Stimulated activated naive CD4-positive, alpha-beta T cell (primary cell): ENCODE measurements around the gene MRPL52.
A peak's percentile ranks its signal among the peaks of the same experiment; 100 is the strongest.

Source experiments
- DNase-seq, 6 experiments: peaks; one replicate each; lab custom pipeline; 2025; lab: John Stamatoyannopoulos, UW

Gene MRPL52

DNA sequence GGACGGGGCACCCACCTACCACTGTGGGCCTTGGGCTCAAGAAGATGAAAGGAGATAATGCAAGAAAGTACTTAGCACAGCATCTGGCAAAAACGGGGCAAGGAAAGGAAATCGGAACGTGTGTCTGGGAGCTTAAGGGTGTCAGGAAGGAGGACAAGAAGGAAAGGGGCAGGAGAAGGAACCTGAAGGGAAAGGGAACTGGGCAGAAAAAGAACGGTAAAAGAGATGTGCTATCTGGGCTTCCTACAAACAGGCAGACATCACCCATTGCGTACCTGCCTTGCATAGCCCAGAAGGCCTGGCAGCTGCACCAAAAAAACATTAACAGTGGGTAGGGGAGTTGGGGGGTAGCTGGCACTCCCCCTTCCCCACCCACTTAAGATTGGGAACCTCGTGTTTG is 52.4 kb downstream of the MRPL52 start:
- DNase-seq = no peak

DNA sequence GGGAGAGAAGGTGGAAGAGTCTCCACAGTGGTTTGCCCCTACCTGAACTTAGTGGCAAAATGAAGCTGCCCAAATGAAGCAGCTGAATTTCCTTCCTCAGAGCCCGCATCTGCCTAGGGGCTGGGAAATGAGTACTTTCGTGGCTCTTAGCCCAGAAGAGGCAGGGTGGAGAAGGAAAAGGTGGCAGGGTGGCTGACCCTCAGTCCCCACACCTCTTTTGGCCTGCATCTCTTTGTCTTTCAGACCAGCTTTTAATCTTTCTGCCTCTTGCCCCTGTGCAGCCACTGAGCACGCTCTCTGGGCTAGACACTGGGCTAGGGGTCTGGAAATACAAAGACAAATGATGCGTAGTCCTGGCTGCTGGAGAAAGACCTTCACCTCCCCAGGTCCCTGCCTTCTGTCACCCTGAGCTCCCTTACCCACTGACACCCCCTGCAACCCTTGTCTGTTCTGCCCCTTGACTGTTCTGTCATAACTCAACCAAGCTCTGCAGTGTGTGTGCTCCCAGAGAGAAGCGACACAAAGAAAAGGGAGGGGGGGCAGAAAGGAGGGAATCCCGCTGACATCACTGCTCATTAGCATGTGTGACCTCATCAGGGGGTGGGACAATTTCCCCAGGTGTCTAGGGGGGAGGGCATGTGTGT is 53.0 kb downstream of the MRPL52 start:
- DNase-seq = peak in 5 of 6 experiments; percentile 16 to 54 (median 30)

DNA sequence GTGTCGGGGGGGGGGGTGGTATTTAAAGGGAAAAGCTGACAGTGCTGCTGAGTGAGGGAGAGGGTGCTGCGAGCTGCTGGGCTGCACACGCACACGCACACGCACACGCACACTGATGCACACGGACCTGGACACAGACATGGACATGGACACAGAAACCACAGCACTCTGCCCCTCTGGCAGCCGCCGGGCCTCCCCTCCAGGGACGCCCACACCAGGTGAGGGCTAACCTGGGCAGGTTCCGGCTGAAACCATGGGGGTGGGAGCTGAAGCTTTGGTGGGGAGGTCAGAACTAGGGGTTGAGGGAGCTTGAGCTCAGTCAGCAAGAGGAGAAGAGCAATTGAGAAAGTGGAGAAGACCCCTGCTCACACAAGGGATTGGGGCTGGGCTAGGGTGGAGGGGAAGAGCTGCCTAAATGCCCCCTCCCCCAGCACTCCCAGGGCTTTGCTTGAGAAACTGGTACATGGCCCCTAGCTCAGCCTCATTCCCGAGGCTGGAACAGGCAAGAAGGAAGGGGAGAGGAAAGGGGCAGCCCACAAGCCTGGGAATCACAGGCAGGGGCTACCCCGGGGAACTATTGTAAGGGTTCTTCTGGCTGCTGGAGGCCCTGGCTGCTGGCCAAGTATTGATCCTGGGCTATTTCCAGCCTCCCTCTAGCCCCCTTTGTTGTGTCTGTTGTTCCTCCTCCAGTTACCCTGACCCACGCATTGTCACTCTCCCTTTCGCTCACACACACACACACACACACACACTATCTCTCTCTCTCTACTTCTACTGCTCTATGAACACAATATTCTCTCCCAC is 53.7 kb downstream of the MRPL52 start, which contains the start of gene REM2:
REM2 (plus strand) TSS at position 50 of the 804 bp plus-strand sequence; CDS start at position 116, 66 bp downstream.
- DNase-seq = no peak

DNA sequence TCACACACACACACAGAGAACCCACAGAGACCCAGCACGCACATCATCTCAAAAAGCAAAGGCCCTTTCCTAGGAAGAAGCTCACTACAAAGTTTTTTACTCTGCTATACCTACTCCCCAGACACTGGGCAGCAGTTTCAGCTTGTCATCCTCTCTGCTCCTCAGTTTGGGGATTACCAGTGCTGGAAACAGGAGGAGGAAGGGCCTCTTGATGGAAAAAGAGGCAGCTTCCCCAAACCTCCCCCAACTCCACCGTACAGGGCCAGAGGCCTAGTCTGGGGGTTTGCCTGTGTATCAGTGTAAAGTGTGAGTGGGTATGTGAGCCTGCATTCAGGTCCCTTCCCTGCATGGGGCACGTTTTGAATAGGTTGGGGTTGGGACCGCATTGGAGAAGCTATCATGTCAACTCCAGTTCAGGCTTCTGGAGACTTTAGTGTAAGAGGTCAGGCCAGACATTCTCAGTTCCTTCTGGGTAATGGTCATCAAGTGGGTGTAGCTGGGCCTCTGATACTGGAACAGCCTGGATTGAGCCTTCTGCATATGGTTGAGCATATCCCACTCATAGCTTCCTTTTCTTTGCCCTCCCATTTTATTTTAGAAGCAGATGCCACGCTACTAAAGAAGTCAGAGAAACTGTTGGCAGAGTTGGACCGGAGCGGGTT is 54.5 kb downstream of the MRPL52 start:
- no peak for DNase-seq
